ENCODE measurements around the gene DIP2C. TPM values are rescaled to one million over a fixed set of nuclear protein-coding genes. Genes with fewer than 3 reads are reported as not detected.
A peak's percentile ranks its signal among the peaks of the same experiment; 100 is the strongest.

The DIP2C gene, protein sequence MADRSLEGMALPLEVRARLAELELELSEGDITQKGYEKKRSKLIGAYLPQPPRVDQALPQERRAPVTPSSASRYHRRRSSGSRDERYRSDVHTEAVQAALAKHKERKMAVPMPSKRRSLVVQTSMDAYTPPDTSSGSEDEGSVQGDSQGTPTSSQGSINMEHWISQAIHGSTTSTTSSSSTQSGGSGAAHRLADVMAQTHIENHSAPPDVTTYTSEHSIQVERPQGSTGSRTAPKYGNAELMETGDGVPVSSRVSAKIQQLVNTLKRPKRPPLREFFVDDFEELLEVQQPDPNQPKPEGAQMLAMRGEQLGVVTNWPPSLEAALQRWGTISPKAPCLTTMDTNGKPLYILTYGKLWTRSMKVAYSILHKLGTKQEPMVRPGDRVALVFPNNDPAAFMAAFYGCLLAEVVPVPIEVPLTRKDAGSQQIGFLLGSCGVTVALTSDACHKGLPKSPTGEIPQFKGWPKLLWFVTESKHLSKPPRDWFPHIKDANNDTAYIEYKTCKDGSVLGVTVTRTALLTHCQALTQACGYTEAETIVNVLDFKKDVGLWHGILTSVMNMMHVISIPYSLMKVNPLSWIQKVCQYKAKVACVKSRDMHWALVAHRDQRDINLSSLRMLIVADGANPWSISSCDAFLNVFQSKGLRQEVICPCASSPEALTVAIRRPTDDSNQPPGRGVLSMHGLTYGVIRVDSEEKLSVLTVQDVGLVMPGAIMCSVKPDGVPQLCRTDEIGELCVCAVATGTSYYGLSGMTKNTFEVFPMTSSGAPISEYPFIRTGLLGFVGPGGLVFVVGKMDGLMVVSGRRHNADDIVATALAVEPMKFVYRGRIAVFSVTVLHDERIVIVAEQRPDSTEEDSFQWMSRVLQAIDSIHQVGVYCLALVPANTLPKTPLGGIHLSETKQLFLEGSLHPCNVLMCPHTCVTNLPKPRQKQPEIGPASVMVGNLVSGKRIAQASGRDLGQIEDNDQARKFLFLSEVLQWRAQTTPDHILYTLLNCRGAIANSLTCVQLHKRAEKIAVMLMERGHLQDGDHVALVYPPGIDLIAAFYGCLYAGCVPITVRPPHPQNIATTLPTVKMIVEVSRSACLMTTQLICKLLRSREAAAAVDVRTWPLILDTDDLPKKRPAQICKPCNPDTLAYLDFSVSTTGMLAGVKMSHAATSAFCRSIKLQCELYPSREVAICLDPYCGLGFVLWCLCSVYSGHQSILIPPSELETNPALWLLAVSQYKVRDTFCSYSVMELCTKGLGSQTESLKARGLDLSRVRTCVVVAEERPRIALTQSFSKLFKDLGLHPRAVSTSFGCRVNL (N-terminal part only)
- 31.5 TPM for total RNA-seq

DNA sequence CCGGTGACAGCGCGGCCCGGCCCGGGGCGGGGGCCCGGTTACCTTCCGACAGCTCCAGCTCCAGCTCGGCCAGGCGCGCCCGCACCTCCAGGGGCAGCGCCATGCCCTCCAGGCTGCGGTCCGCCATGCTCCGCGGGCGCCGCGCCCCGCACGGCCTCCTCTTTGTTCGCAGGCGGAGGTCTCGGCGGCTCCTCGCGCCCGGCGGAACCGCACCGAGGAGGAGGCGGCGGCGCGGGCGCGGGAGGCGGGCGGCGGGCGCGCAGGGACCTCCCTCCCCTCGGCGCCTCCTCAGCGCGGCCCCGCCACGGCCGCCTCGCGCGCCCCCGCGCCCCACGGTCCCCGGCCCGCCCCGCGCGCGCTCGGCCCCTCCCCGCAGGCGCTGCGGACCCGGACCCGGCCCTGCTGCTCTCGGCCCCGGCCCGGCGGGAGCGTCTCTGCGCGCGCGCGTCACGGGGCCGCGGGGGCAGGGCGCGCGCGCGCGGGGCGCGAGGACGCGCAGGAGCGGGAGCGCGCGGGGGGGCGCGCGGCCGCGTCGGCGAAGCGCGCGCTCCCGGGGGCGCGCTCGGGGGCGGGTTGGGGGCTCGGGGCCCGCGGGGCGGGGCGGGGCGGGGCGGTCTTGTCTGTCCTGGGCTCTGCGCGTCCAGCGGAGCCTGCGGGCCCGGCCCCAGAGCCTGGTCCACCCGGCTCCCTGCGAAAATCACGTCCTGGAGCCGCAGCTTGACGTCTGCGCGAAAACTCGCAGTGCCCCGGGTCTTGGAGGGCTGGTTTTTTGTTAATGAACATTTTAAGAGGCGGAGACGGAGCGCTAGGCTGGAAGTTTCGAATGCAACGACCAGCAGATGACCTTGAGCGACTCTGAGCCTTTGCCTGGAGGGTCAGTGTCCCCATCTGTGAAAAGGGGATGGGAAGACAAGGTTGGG is at the start of gene DIP2C:
TSS of gene DIP2C (minus strand) at position 217 of the 920 bp plus-strand sequence. CDS start at position 127, 90 bp downstream.
- peak; percentile 62 for DNase-seq (ENCODE audit: low spot score)

DNA sequence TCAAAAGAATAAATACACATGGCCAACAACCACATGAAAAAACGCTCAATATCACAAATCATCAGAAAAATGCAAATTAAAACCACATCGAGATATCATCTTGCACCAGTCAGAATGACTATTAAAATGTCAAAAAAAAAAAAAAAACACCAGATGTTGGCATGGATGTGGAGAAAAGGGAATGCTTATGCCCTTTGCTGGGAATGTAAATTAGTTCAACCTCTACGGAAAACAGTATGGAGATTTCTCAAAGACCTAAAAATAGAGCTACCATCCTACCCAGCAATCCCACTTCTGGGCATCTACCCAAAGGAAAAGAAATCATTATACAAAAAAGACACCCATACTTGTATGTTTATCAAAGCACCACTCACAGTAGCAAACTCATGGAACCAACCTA is 45.0 kb upstream of the DIP2C start:
- DNase-seq (ENCODE audit: low spot score), result no peak

DNA sequence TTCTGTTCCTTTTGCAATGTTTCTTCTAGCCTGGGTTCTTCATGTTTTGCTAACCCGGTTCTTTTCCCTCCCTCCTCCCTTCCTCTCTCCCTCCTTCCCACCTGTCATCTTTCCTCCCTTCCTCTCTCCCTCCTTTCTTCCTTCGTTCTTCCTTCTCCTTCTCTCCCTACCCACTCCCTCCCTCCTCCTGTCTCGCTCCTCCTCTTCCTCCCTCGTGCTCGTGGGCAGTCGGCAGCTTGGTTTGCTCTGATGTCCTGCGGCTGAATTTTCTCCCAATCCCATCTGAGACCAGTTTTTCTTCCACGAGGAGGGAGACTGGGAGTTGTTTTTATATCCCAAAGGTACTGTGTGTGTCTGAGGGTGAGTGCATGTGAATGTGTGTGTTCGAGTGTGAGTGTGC is 43.6 kb upstream of the DIP2C start:
- DNase-seq (ENCODE audit: low spot score), result no peak

DNA sequence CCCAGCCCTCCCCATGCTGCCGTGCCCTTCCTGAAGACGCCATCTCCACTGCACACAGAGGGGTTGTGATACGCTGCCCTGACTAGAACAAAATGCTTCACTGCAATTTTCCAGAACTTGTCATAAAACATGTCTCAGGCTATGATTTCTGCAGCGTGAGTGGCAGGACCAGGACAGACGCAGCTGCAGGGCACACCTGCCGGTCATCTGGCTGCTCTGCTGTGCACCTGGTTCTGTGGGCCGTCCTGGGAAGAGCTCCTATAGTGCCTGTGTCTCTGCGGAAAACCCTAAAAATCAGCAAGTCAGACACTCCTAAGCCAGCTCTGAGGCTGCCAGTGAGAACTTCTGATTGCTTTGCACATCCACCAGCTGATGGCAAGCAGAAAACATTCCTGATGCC is 39.7 kb upstream of the DIP2C start:
- DNase-seq (ENCODE audit: low spot score), result no peak

DNA sequence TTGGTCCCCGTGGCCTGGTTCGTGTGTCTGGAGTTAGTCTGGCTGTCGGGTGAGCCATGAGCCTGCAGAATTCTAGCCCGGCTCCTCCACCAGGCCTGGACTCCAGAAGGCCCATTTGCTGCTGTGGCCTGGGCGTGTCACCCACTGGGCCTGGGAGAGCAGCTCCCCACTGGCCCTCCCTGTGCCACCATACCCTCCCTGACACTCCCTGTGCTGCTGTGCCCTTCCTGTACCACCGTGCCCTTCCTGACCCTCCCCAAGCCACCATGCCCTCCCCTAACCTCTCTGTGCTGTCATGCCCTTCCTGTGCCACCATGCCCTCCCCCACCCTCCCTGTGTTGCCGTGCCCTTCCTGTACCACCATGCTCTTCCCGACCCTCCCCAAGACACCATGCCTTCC is 39.1 kb upstream of the DIP2C start:
- DNase-seq (ENCODE audit: low spot score), result no peak

DNA sequence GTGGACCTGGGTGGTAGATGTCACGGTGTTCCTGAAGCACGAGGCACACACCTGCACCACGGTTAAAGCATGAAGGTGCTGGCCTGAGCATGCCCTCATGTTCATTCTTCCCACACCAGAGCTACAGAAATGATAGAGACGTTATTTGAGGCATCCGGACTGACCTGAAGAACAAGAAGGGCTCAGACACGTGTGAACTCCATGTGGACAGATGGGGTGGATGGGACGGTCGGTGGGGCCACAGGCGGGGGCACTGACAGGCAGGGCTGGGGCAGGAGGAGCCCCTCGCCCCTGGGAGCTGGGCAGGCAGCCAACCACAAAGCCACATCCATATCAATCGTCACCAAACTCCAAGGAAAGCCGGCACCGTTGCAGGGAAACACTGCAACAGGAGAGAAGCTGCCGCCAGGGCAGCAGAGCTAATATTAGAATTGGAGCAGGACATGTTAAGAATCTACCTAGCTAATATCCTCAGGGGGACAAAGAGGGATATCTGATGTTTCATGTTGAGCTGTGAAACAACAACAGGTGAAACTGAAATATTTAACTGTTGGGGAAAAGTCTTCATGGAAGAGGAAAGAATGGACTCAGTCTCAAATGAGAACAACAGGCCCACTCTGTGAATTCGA is 37.8 kb upstream of the DIP2C start:
- DNase-seq (ENCODE audit: low spot score), result no peak

DNA sequence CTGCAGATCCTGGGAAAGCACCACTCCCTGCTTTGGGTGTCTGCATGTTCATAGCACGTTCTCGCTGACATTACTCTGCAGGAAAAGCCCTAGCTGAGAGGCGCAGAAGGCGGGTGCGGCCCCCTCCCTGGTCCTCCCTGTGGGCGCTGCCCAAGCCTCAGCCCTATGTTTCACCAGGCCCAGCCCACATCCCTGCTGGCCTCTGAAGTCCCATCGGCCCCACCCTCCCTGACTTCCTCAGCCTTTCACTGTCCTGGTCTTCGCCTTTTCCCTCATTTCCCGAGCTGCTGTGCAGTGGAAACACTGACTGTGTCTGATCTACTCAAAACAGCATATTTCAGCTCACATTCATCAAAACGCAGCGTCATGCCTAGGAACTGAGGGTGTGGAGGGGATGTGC is 36.3 kb upstream of the DIP2C start:
- DNase-seq (ENCODE audit: low spot score), result no peak

DNA sequence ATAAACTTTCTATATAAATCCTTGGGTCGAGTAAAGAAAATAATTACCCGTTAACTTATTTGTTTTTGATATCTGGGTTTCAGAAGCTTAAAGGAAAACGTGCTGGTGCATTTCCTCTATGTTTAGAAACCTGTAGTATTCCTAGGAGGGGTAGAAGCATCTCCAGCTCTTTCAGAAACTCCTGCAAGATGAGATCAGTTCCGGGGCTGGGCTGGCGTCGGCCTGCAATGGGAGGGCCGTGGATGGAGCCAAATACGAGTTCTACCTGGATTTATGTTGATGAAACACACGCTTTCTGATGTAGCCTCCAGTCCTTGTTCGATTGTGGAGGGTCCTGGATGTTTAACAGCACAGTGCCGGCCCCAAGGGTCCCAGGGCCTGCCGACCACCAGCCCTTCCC is 35.8 kb upstream of the DIP2C start:
- DNase-seq (ENCODE audit: low spot score), result no peak

DNA sequence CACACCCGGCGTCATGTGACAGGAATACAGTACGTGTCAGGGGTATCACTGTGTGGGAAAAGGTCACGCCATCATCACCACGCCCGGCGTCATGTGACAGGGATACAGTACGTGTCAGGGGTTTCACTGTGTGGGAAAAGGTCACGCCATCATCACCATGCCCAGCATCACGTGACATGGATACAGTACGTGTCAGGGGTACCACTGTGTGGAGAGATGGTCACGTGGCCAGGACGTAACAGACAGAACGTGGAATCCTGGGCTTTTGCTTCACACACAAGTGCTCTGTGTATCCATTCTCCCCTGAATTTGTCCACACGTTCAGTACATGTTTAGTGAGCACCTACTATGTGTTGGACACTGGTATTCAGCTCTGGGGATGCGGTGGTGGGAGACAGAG is 34.5 kb upstream of the DIP2C start:
- no peak for DNase-seq (ENCODE audit: low spot score)

DNA sequence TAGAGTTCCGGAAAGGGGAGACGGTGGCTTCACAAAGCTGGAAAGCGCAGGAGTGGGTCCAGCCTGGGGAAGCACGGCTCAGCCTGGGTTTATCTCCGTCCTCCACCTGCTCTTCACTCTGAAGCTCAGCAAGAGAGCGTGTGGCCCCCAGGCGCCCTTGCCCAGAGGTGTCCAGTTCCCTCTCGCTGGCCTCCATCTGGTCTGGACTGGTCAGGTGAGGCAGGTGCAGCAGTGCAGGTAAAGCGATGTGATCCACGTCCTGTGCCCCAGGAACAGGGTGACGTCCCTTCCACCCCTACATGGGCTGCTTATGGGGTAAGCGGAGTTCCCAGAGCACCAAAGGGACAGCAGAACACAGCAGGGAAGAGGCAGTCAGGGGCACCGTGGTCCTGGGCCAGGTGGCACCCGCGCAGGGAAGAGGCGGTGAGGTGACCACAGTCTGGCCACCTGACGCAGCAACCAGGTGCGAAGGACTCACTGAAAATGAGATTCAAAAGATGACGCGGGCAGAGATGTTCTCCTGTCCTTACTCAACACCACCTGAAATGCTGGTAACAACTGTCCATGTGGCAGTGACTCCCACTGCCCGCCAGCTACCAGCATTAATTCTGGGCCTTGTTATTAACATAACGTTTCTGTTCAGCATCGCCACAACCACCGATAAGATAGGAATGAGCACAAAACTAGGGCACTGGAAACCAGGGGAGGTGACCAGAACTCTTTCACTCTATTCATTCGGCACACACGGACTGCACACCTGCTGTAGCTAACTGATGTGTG is 33.0 kb upstream of the DIP2C start:
- no peak for DNase-seq (ENCODE audit: low spot score)

DNA sequence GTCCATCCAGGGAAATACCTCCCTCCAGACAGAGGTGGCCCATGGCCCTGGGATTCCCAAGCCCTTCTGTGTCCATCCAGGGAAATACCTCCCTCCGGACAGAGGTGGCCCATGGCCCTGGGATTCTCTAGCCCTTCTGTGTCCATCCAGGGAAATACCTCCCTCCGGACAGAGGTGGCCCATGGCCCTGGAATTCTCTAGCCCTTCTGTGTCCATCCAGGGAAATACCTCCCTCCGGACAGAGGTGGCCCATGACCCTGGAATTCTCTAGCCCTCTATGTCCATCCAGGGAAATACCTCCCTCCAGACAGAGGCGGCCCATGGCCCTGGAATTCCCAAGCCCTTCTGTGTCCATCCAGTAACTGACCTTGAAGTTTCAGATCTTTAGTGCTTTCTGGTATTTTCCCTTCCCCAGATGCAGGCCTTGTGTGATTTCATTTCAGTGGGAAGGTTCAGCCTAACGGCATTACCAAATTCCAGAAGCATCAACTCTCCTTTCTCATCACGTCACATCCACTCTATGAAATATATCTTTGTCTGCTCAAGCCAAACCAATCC is 28.8 kb upstream of the DIP2C start:
- DNase-seq (ENCODE audit: low spot score), result no peak

DNA sequence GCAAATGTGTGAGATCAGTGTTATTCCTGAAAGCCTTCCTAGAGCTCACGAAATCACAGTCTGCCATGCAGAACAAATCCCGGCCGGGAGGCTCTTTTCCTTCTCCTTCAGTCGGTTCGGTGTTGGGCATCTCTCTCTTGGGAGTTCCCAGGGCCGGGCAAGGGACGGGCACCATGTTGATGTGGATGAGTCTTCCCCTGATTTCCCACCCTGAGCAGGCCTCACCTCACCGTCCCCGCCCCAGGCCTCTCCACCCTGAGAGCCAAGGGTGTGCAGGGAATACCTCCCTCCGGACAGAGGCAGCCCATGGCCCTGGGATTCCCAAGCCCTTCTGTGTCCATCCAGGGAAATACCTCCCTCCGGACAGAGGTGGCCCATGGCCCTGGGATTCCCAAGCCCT is 28.0 kb upstream of the DIP2C start:
- DNase-seq (ENCODE audit: low spot score), result no peak

DNA sequence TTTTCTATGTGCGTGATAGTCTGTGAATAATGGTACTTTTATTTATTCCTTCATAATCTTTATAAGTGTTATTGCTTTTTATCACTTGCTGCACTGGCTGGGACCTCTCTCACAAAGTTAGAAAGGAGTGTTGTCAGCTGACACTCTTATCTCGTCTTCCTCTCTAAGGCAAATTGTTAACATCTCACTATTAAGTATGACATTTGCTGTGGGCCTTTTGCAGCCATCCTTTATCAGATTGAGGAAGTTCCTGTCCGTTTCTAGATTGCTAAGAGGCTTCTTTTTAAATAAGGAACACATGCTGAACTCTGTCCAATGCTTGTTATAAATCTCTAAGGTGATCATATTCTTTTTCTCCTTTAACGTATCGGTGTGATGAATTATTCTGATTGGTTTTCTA is 27.4 kb upstream of the DIP2C start:
- no peak for DNase-seq (ENCODE audit: low spot score)

DNA sequence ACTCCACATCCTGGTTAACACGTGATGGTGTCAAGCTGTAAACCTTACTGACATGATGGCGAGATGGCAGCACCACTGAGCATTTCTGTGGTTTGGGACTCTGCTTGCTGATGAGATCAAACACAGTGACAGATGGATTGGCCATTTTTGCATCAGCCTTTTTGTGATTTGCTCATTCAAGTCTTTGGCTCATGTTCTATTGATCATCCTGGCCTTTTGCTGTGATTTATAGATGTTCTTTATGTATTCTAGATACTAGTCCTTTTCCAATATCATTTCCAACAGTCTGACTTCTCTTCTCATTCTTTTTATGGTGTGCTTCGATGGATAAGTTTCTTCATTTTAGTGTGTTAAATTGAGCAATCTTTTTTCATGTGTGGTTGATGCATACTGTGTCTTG is 24.7 kb upstream of the DIP2C start:
- no peak for DNase-seq (ENCODE audit: low spot score)

DNA sequence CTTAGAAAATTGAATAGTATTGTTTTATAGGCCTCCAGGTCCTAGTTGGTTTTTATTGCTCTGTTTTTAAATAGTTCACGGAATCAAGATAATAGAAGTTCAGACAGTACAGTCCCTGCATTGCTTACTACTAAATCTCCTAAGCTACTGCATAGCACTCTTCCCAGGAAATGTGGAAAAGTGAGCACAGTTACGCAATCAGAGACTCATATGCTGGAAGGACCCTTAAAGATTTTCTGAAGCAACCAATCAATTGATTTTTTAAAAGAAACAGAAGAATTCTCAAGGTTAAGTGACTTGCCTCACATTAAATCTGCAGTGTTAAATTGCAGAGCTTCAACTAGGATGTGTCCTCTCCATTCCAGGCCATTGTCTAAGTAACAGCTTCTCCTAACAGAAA is 23.1 kb upstream of the DIP2C start:
- DNase-seq (ENCODE audit: low spot score), result no peak

DNA sequence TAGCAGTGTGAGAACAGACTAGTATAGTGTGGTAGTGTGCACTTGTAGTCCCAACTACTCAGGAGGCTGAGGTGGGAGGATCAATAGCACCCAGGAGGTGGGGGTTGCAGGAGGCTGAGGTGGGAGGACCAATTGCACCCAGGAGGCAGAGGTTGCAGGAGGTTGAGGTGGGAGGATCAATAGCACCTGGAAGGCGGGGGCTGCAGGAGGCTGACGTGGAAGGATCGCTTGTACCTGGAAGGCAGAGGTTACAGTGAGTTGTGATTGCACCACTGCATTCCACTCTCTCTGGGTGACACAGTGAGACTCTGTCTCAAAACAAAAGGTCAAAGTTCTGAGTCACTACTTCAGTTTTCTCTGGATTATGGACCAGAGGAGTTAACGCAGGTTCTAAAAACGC is 22.6 kb upstream of the DIP2C start:
- no peak for DNase-seq (ENCODE audit: low spot score)

DNA sequence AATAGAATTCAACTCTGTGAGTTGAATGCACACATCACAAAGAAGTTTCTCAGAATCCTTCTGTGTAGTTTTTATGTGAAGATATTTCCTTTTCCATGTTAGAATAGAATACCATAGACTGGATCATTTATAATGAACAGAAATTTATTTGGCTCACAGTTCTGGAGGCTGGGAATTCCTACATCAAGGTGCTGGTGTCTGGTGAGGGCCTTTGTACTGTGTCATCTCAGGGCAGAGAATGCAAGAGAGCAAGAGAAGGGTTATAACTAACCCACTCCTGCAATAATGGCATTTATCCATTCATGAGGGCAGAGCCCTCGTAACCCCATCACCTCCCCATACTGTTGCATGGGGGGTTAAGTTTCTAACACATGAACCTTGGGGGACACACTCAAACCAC is 18.4 kb upstream of the DIP2C start:
- DNase-seq (ENCODE audit: low spot score), result no peak

DNA sequence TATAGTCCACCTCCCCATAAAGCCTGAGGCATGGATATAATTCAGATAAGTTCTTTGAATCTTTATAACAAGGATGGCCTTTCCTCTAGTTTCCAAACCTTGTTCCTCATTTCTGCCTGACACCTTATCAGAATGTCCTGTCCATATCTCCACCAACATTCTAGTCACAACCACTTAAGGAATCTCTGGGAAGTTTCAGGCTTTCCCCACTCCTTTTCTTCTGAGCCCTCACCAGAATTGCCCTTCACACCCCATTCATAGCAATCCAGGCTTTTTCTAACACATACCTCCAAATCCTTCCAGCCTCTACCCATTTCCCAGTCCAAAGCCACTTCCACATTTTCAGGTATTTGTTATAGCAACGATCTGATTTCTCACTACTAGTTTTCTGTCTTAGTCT is 18.0 kb upstream of the DIP2C start:
- no peak for DNase-seq (ENCODE audit: low spot score)

DNA sequence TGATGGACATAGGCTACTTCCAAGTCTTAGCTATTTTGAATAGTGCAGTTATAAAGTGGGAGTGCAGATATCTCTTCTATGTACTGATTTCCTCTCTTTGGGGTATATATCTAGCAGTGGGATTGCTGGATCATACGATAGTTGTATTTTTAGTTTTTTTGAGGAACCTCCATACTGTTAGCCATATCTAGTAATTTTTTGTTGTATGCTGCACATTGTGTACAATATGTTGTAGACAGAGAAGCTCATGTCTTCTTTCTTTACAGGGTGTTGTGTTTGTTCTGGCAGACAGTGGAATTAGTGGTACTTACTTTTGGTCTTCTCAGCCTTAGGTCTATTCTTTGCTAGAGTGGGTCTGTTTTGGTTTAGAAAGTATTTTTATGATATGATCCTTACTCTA is 13.7 kb upstream of the DIP2C start:
- no peak for DNase-seq (ENCODE audit: low spot score)

All from mucosa of gallbladder (tissue), 1 donor.